ENCODE data around the gene NACC2. TPM values are rescaled to one million over a fixed set of nuclear protein-coding genes. Genes with fewer than 3 reads are reported as not detected.
"Not testable (repeated sequence)": the region's sequence is repeated elsewhere in the genome, so short reads cannot be mapped to it uniquely, and the experiment has no call there.

NACC2 gene
- total RNA-seq, 1 donor from 2014 or later: 3.6 TPM

- Mint-ChIP-seq H3K27ac (no peak overlapping the region), H3K4me3 (no peak overlapping the region)
These were observed 15.7 kb downstream of the NACC2 start for GRCh38 chr9:136079211-136079915.

GRCh38 chr9:136078498-136079011 is 16.5 kb downstream of the NACC2 start:
- intact Hi-C loops (cut with micrococcal nuclease): no loop called here
- Mint-ChIP-seq H3K9me3 (no peaks in the 10 kb centered on the region), H3K27ac (no peak overlapping the region), H3K4me1 (peaks cover 3% of the 10 kb centered on the region), H3K27me3 (peaks cover 4% of the 10 kb centered on the region), H3K36me3 (ENCODE audit: low read depth) (no peaks in the 10 kb centered on the region), H3K4me3 (no peak overlapping the region)
- no peak for DNase-seq

More at GRCh38 chr9:136079211-136079915, 15.7 kb downstream of the NACC2 start:
- no peak for DNase-seq
- H3K36me3 Mint-ChIP-seq (ENCODE audit: low read depth): no peaks in the 10 kb centered on the region
- peaks cover 3% of the 10 kb centered on the region for H3K4me1 Mint-ChIP-seq
- intact Hi-C loops (cut with micrococcal nuclease): no loop called here
- H3K27me3 Mint-ChIP-seq: peaks cover 4% of the 10 kb centered on the region
- no peaks in the 10 kb centered on the region for H3K9me3 Mint-ChIP-seq

- Mint-ChIP-seq H3K4me3 (no peak overlapping the region), H3K27me3 (peaks cover 4% of the 10 kb centered on the region), H3K27ac (no peak overlapping the region), H3K9me3 (no peaks in the 10 kb centered on the region), H3K4me1 (peaks cover 3% of the 10 kb centered on the region), H3K36me3 (ENCODE audit: low read depth) (no peaks in the 10 kb centered on the region)
- no peak for DNase-seq
- intact Hi-C loops (cut with micrococcal nuclease): no loop called here
These were observed 17.1 kb downstream of the NACC2 start for GRCh38 chr9:136078024-136078423.

GRCh38 chr9:136077491-136077890 is 17.6 kb downstream of the NACC2 start:
- Mint-ChIP-seq H3K4me3 (no peak overlapping the region), H3K4me1 (peaks cover 3% of the 10 kb centered on the region), H3K36me3 (ENCODE audit: low read depth) (no peaks in the 10 kb centered on the region), H3K27me3 (peaks cover 4% of the 10 kb centered on the region), H3K27ac (no peak overlapping the region), H3K9me3 (no peaks in the 10 kb centered on the region)
- DNase-seq: no peak
- intact Hi-C loops (cut with micrococcal nuclease): no loop called here

- Mint-ChIP-seq H3K4me3 (no peak overlapping the region), H3K27me3 (peaks cover 4% of the 10 kb centered on the region), H3K36me3 (ENCODE audit: low read depth) (no peaks in the 10 kb centered on the region), H3K4me1 (peaks cover 3% of the 10 kb centered on the region), H3K27ac (no peak overlapping the region), H3K9me3 (no peaks in the 10 kb centered on the region)
- no peak for DNase-seq
- intact Hi-C loops (cut with micrococcal nuclease): no loop called here
These were observed 19.0 kb downstream of the NACC2 start for GRCh38 chr9:136075881-136076678.

- no peak overlapping the region for H3K4me3 Mint-ChIP-seq
- peaks cover 3% of the 10 kb centered on the region for H3K4me1 Mint-ChIP-seq
- no peak for DNase-seq
- no peaks in the 10 kb centered on the region for H3K9me3 Mint-ChIP-seq
- no peaks in the 10 kb centered on the region for H3K36me3 Mint-ChIP-seq (ENCODE audit: low read depth)
- H3K27me3 Mint-ChIP-seq: peaks cover 4% of the 10 kb centered on the region
- no peak overlapping the region for H3K27ac Mint-ChIP-seq
- intact Hi-C loops (cut with micrococcal nuclease): no loop called here
These were observed 19.8 kb downstream of the NACC2 start for GRCh38 chr9:136075134-136075841.

- peaks cover 3% of the 10 kb centered on the region for H3K4me1 Mint-ChIP-seq
- intact Hi-C loops (cut with micrococcal nuclease): no loop called here
- no peak overlapping the region for H3K27ac Mint-ChIP-seq
- no peaks in the 10 kb centered on the region for H3K36me3 Mint-ChIP-seq (ENCODE audit: low read depth)
- peaks cover 4% of the 10 kb centered on the region for H3K27me3 Mint-ChIP-seq
- no peaks in the 10 kb centered on the region for H3K9me3 Mint-ChIP-seq
- H3K4me3 Mint-ChIP-seq: no peak overlapping the region
- no peak for DNase-seq
These were observed 20.4 kb downstream of the NACC2 start for GRCh38 chr9:136074706-136075105.

- no peak for DNase-seq
- Mint-ChIP-seq H3K4me3 (no peak overlapping the region), H3K36me3 (ENCODE audit: low read depth) (no peaks in the 10 kb centered on the region), H3K4me1 (no peaks in the 10 kb centered on the region), H3K9me3 (no peaks in the 10 kb centered on the region), H3K27ac (no peak overlapping the region), H3K27me3 (no peaks in the 10 kb centered on the region)
- intact Hi-C loops (cut with micrococcal nuclease): no loop called here
These were observed 32.2 kb downstream of the NACC2 start for GRCh38 chr9:136062657-136063439.

GRCh38 chr9:136061916-136062315 is 33.2 kb downstream of the NACC2 start:
- H3K36me3 Mint-ChIP-seq (ENCODE audit: low read depth); H3K27me3 Mint-ChIP-seq; H3K27ac Mint-ChIP-seq; H3K9me3 Mint-ChIP-seq; H3K4me1 Mint-ChIP-seq; DNase-seq; intact Hi-C loops (cut with micrococcal nuclease); H3K4me3 Mint-ChIP-seq: not testable (repeated sequence)

GRCh38 chr9:136061405-136061804 is 33.7 kb downstream of the NACC2 start:
- no peak overlapping the region for H3K27ac Mint-ChIP-seq
- no peak overlapping the region for H3K4me3 Mint-ChIP-seq
- intact Hi-C loops (cut with micrococcal nuclease): no loop called here
- no peak for DNase-seq
- H3K36me3 Mint-ChIP-seq (ENCODE audit: low read depth): no peaks in the 10 kb centered on the region
- H3K27me3 Mint-ChIP-seq: no peaks in the 10 kb centered on the region
- H3K4me1 Mint-ChIP-seq: no peaks in the 10 kb centered on the region
- no peaks in the 10 kb centered on the region for H3K9me3 Mint-ChIP-seq

- no peaks in the 10 kb centered on the region for H3K4me1 Mint-ChIP-seq
- no peaks in the 10 kb centered on the region for H3K27me3 Mint-ChIP-seq
- H3K36me3 Mint-ChIP-seq (ENCODE audit: low read depth): no peaks in the 10 kb centered on the region
- H3K27ac Mint-ChIP-seq: no peak overlapping the region
- H3K4me3 Mint-ChIP-seq: no peak overlapping the region
- intact Hi-C loops (cut with micrococcal nuclease): no loop called here
- no peaks in the 10 kb centered on the region for H3K9me3 Mint-ChIP-seq
- no peak for DNase-seq
These were observed 34.3 kb downstream of the NACC2 start for GRCh38 chr9:136060671-136061371.

- intact Hi-C loops (cut with micrococcal nuclease): no loop called here
- H3K27ac Mint-ChIP-seq: no peak overlapping the region
- H3K4me1 Mint-ChIP-seq: no peaks in the 10 kb centered on the region
- no peaks in the 10 kb centered on the region for H3K9me3 Mint-ChIP-seq
- no peak overlapping the region for H3K4me3 Mint-ChIP-seq
- H3K36me3 Mint-ChIP-seq (ENCODE audit: low read depth): no peaks in the 10 kb centered on the region
- H3K27me3 Mint-ChIP-seq: no peaks in the 10 kb centered on the region
- no peak for DNase-seq
These were observed 35.0 kb downstream of the NACC2 start for GRCh38 chr9:136059851-136060670.
